WERI-Rb-1 (cell line): Measurements from ENCODE around the gene ACOX3.

Source experiments
- DNase-seq: peaks from one replicate; pipeline ENCODE4 v3.0.0-alpha.2; 2020
- H3K27ac ChIP-seq: fragments of 250-450 bp; sonication (Bioruptor Pico); 2 replicates; pipeline ENCODE4 v1.5.1; 2020; ENCODE audit warnings: mild to moderate bottlenecking, moderate library complexity
- H3K27me3 ChIP-seq: fragments of 250-450 bp; sonication (Bioruptor Pico); 2 replicates; pipeline ENCODE4 v1.5.1; 2021; ENCODE audit warnings: mild to moderate bottlenecking, low read depth, moderate library complexity; ENCODE audit not compliant: insufficient read depth, severe bottlenecking
- H3K36me3 ChIP-seq: fragments of 250-450 bp; sonication (Bioruptor Pico); 2 replicates; pipeline ENCODE4 v1.5.1; 2020; ENCODE audit warnings: mild to moderate bottlenecking, moderate library complexity
- H3K4me3 ChIP-seq: 2 replicates; pipeline ENCODE4 v1.5.1; 2011; ENCODE audit warnings: low read depth, mild to moderate bottlenecking, control low read depth, low read length
- H3K9me3 ChIP-seq: fragments of 250-450 bp; sonication (Bioruptor Pico); 2 replicates; pipeline ENCODE4 v1.5.1; 2021; ENCODE audit warnings: mild to moderate bottlenecking, moderate library complexity; ENCODE audit not compliant: severe bottlenecking
- CTCF ChIP-seq: IDR thresholded peaks from 2 replicates; pipeline ENCODE4 v1.5.1; 2011; ENCODE audit warnings: low read depth, mild to moderate bottlenecking, control low read depth, inconsistent platforms, low read length

ACOX3 gene

GRCh38 chr4:8384397-8385060 lies 56.0 kb downstream of the ACOX3 start:
- Histone ChIP-seq H3K27ac (no peak overlapping the region), H3K36me3 (peaks cover 2% of the 10 kb centered on the region; the same call in 1 of the 2 replicates), H3K9me3 (no peaks in the 10 kb centered on the region), H3K4me3 (no peak overlapping the region), H3K27me3 (no peaks in the 10 kb centered on the region)
- DNase-seq = no peak
- TF ChIP-seq CTCF = no peak

- DNase-seq = no peak
- no peak for TF ChIP-seq CTCF
- Histone ChIP-seq H3K27ac (no peak overlapping the region), H3K36me3 (peaks cover 2% of the 10 kb centered on the region; the same call in 1 of the 2 replicates), H3K9me3 (no peaks in the 10 kb centered on the region), H3K27me3 (no peaks in the 10 kb centered on the region), H3K4me3 (no peak overlapping the region)
Observed at GRCh38 chr4:8383451-8384160, 56.9 kb downstream of the ACOX3 start.

GRCh38 chr4:8383016-8383415 lies 57.5 kb downstream of the ACOX3 start:
- Histone ChIP-seq H3K27me3 (no peaks in the 10 kb centered on the region), H3K4me3 (no peak overlapping the region), H3K27ac (no peak overlapping the region), H3K36me3 (peaks cover 2% of the 10 kb centered on the region; the same call in 1 of the 2 replicates), H3K9me3 (no peaks in the 10 kb centered on the region)
- TF ChIP-seq CTCF = no peak
- no peak for DNase-seq

GRCh38 chr4:8381814-8382581 lies 58.5 kb downstream of the ACOX3 start:
- DNase-seq = no peak
- Histone ChIP-seq H3K9me3 (no peaks in the 10 kb centered on the region), H3K36me3 (peaks cover 2% of the 10 kb centered on the region; the same call in 1 of the 2 replicates), H3K27ac (no peak overlapping the region), H3K4me3 (no peak overlapping the region), H3K27me3 (no peaks in the 10 kb centered on the region)
- no peak for TF ChIP-seq CTCF

- no peak for DNase-seq
- no peaks in the 10 kb centered on the region for H3K27me3 ChIP-seq
- no peak for TF ChIP-seq CTCF
- no peaks in the 10 kb centered on the region for H3K9me3 ChIP-seq
- H3K36me3 ChIP-seq = no peaks in the 10 kb centered on the region
- H3K4me3 ChIP-seq = no peak overlapping the region
- no peak overlapping the region for H3K27ac ChIP-seq
Observed at GRCh38 chr4:8380511-8381415, 59.8 kb downstream of the ACOX3 start.
